ENCODE measurements around the gene CMBL. TPM values are rescaled to one million over a fixed set of nuclear protein-coding genes. Genes with fewer than 3 reads are reported as not detected.

CMBL gene
- total RNA-seq, 1 donor from 2014 or later, result 32.9 TPM

GRCh38 chr5:10323588-10324488 is 16.1 kb upstream of the CMBL start:
- H3K27me3 Mint-ChIP-seq, result peaks cover under 1% of the 10 kb centered on the region
- peaks cover 6% of the 10 kb centered on the region for H3K4me1 Mint-ChIP-seq (ENCODE audit: unreplicated experiment)
- no peaks in the 10 kb centered on the region for H3K9me3 Mint-ChIP-seq
- no peak overlapping the region for H3K27ac Mint-ChIP-seq
- H3K36me3 Mint-ChIP-seq, result no peaks in the 10 kb centered on the region
- TF ChIP-seq, protein P1, sequence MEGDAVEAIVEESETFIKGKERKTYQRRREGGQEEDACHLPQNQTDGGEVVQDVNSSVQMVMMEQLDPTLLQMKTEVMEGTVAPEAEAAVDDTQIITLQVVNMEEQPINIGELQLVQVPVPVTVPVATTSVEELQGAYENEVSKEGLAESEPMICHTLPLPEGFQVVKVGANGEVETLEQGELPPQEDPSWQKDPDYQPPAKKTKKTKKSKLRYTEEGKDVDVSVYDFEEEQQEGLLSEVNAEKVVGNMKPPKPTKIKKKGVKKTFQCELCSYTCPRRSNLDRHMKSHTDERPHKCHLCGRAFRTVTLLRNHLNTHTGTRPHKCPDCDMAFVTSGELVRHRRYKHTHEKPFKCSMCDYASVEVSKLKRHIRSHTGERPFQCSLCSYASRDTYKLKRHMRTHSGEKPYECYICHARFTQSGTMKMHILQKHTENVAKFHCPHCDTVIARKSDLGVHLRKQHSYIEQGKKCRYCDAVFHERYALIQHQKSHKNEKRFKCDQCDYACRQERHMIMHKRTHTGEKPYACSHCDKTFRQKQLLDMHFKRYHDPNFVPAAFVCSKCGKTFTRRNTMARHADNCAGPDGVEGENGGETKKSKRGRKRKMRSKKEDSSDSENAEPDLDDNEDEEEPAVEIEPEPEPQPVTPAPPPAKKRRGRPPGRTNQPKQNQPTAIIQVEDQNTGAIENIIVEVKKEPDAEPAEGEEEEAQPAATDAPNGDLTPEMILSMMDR (conservative IDR thresholded peaks at IDR 0.05), result no peak
- no peak overlapping the region for H3K4me3 Mint-ChIP-seq
- DNase-seq (ENCODE audit: extremely low spot score, unreplicated experiment), result no peak

DNA sequence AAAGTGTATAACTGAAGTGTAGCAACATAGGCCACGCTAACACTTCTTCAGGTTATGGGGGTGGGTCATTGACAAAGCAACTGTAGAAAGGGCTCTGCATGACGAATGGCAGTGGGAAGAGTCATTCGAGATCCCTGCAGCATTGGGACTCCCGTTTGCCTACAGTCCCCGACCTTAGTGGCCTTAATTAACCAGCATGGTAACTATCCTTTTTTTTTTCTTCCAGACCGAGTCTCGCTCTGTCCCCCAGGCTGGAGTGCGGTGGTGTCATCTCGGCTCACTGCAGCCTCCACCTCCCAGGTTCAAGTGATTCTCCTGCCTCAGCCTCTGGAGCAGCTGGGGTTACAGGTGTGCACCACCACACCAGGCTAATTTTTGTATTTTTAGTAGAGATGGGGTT is 14.2 kb upstream of the CMBL start:
- Mint-ChIP-seq H3K27ac (no peak overlapping the region), H3K4me3 (no peak overlapping the region), H3K27me3 (no peaks in the 10 kb centered on the region), H3K36me3 (no peaks in the 10 kb centered on the region), H3K9me3 (no peaks in the 10 kb centered on the region), H3K4me1 (ENCODE audit: unreplicated experiment) (peaks cover 6% of the 10 kb centered on the region)
- TF ChIP-seq, protein P1 (conservative IDR thresholded peaks at IDR 0.05), result no peak
- DNase-seq (ENCODE audit: extremely low spot score, unreplicated experiment), result no peak

DNA sequence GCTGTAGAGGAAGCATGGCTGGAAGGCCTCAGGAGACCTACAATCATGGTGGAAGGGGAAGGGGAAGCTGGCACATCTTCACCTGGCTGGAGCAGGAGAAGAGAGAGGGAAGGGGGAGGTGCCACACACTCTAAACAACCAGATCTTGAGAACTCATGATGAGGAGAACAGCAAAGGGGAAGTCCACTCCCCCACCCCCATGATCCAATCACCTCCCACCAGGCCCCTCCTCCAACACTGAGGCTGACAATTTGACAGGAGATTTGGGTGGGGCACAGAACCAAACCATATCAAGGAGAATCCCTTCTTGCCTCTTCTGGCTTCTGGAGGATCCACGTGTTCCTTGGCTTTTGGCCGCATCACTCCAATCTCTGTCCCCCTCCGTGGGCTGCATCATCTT is 13.1 kb upstream of the CMBL start:
- Mint-ChIP-seq H3K4me3 (no peak overlapping the region), H3K27me3 (no peaks in the 10 kb centered on the region), H3K36me3 (no peaks in the 10 kb centered on the region), H3K27ac (no peak overlapping the region), H3K4me1 (ENCODE audit: unreplicated experiment) (peaks cover 6% of the 10 kb centered on the region), H3K9me3 (no peaks in the 10 kb centered on the region)
- TF ChIP-seq, protein P1 (conservative IDR thresholded peaks at IDR 0.05), result no peak
- no peak for DNase-seq (ENCODE audit: extremely low spot score, unreplicated experiment)

- no peak for DNase-seq (ENCODE audit: extremely low spot score, unreplicated experiment)
- TF ChIP-seq, protein P1 (conservative IDR thresholded peaks at IDR 0.05), result no peak
- H3K27ac Mint-ChIP-seq, result no peak overlapping the region
- H3K27me3 Mint-ChIP-seq, result peaks cover 5% of the 10 kb centered on the region
- H3K4me1 Mint-ChIP-seq (ENCODE audit: unreplicated experiment), result peaks cover 6% of the 10 kb centered on the region
- H3K36me3 Mint-ChIP-seq, result no peaks in the 10 kb centered on the region
- H3K4me3 Mint-ChIP-seq, result no peak overlapping the region
- no peaks in the 10 kb centered on the region for H3K9me3 Mint-ChIP-seq
Measured at GRCh38 chr5:10319202-10319851, 11.6 kb upstream of the CMBL start.

DNA sequence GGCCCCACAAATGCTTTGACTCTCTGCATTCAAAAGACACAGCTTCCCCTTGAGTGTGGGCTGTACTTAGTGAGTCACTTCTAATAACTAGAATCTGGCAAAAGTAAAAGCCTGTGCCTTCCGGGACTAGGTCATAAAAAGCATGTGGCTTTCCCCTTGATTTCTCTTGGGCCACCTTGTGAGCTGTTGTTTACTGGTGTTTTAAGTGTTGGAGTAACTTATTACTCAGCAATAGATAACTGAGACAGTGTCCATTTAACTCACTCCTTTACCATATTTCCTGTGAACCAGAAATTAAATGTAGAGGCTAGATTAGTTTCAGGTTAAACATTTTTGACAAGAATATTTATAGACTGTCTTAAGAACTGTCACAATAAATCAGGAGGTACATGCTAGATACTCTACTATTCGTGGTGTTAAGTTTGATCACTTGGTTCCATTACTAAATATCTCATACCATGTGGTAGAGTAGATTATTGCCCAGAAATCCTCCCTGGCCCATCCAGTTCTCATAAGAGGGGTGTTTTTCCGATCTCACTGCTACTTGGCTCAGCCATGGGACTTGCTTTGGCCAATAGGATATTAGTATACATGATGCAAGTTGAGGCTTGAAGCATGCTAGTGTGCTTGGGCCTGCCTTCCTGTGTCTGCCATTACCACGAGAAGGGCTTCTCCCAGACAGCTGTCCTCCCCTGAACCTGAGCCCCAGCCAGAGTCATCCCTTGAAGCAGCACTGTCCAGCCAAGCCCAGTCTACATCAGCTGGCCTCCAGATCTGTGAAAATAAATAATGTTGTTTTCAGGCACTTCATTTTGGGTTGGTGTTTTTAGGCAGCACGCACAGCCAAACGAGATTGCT is 10.4 kb upstream of the CMBL start:
- no peak for DNase-seq (ENCODE audit: extremely low spot score, unreplicated experiment)
- Mint-ChIP-seq H3K27ac (no peak overlapping the region), H3K4me3 (no peak overlapping the region), H3K9me3 (no peaks in the 10 kb centered on the region), H3K27me3 (peaks cover 9% of the 10 kb centered on the region), H3K4me1 (ENCODE audit: unreplicated experiment) (no peaks in the 10 kb centered on the region), H3K36me3 (no peaks in the 10 kb centered on the region)
- TF ChIP-seq, protein P1 (conservative IDR thresholded peaks at IDR 0.05), result no peak
